ENCODE data around the gene NINJ2.

- TF ChIP-seq CTCF (IDR thresholded peaks at IDR 0.05) (no peak), POLR2A (IDR thresholded peaks at IDR 0.05) (no peak)
Observed at GRCh38 chr12:608921-609320, 54.3 kb downstream of the NINJ2 start.
